HUES48 (cell line): Measurements from ENCODE around the gene PSMA3.

Experiments
- H3K27ac ChIP-seq: one replicate; pipeline ENCODE4 v1.7.0; 2013; ENCODE audit warnings: low read depth, low read length, inconsistent platforms
- H3K27me3 ChIP-seq: 2 replicates; pipeline ENCODE4 v1.6.1; 2013; ENCODE audit warnings: mild to moderate bottlenecking, low read length; ENCODE audit not compliant: control insufficient read depth, insufficient read depth
- H3K36me3 ChIP-seq: 2 replicates; pipeline ENCODE4 v1.6.1; 2013; ENCODE audit warnings: low read length; ENCODE audit not compliant: control insufficient read depth, insufficient read depth
- H3K4me1 ChIP-seq: 2 replicates; pipeline ENCODE4 v1.6.1; 2013; ENCODE audit warnings: mild to moderate bottlenecking, low read length; ENCODE audit not compliant: control insufficient read depth, insufficient read depth
- H3K4me3 ChIP-seq: 2 replicates; pipeline ENCODE4 v1.5.1; 2013; ENCODE audit warnings: mild to moderate bottlenecking, low read depth, low read length
- H3K9ac ChIP-seq: 2 replicates; pipeline ENCODE4 v1.6.1; 2013; ENCODE audit warnings: mild to moderate bottlenecking, low read depth, low read length, moderate library complexity
- H3K9me3 ChIP-seq: 2 replicates; pipeline ENCODE4 v1.6.1; 2013; ENCODE audit warnings: low read length; ENCODE audit not compliant: control insufficient read depth, insufficient read depth

Gene PSMA3

DNA sequence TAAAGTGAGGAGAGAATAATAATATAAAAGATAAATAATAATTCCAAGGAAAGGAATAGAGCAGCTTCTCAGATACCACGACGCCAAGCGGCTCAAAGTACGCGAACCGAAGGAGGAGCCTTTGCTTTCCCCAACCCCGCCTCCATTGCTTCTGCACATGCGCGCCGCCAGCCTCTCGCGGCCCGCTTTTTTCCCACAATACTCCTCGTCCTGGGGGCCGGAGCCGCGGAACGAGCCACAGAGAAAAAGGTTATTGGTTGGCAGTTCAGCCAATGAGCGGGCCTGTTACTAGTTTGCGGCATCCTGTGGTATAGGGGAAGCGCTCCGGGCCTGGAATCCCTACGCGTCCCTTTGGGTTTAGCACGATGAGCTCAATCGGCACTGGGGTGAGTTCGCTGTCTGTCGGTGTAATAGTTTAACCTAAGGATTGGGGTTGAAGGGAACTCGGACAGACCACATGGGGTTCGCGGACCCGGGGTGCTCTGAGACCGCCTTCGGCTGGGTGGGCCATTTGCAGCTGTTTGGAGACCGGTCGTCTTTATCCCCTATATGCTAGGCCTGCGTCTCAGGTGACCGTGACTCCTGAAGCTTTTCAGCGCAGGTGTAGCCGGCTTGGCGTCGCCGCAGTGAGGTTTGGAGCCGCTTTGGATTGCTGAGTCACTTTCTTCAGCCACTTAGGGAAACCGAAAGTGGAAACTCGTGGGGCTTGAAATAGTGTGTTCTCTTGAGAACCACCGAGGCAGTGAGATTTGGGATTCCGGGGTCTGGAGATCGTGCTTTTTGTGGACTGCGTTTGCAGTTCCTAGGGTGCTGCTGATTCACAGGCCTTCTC, at the start of gene PSMA3:
PSMA3 (plus strand) TSS at position 288 of the 832 bp plus-strand sequence; CDS start at position 366, 78 bp downstream.
- peaks cover 24% of the 10 kb centered on the region for H3K36me3 ChIP-seq
- H3K4me3 ChIP-seq, result peak within 1 kb of the TSS; percentile 82
- H3K9me3 ChIP-seq, result no peaks in the 10 kb centered on the region
- peak within 1 kb of the TSS; percentile 98 for H3K27ac ChIP-seq
- peak within 1 kb of the TSS; percentile 93 for H3K9ac ChIP-seq
- H3K4me1 ChIP-seq, result peaks cover 6% of the 10 kb centered on the region; the same call in 1 of the 2 replicates
- no peaks in the 10 kb centered on the region for H3K27me3 ChIP-seq

DNA sequence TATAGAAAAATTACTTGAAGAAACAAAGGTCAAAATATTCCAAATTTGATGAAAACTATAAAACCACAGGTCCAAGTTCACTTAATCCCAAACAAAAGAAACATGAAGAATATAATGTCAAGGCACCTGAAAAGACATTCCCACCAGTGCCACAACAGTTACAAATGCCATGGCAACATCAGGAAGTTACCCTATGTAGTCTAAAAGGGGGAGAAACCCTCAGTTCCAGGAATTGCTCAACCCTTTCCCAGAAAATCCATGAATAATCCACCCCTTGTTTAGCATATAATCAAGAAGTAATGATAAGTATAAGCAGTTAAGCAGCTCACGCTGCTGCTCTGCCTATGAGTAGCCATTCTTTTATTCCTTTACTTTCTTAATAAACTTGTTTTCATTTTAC, 48.4 kb upstream of the PSMA3 start:
- Histone ChIP-seq H3K4me3 (no peak overlapping the region), H3K4me1 (no peaks in the 10 kb centered on the region; the same call in 1 of the 2 replicates), H3K27ac (no peak overlapping the region), H3K9ac (no peak overlapping the region), H3K27me3 (no peaks in the 10 kb centered on the region), H3K36me3 (no peaks in the 10 kb centered on the region), H3K9me3 (no peaks in the 10 kb centered on the region)

DNA sequence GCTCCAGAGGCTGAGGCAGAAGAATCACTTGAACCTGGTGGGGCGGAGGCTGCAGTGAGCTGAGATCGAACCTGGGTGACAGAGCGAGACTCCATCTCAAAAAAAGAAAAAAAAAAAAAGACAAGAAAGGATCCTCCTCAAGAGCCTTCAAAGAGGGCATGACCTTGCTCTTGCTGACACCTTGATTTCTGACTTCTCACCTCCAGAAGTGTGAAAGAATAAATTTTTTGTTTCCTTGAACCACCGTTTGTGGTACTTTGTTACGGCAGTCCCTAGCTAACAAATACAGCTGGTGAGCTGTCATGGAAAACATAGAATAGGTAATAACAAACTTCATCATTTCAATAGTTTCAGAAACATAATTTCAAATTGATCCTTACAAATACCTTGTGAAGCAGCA, 46.6 kb upstream of the PSMA3 start:
- Histone ChIP-seq H3K9ac (no peak overlapping the region), H3K27ac (no peak overlapping the region), H3K4me1 (no peaks in the 10 kb centered on the region; the same call in 1 of the 2 replicates), H3K27me3 (no peaks in the 10 kb centered on the region), H3K4me3 (no peak overlapping the region), H3K9me3 (no peaks in the 10 kb centered on the region), H3K36me3 (no peaks in the 10 kb centered on the region; the same call in 1 of the 2 replicates)

DNA sequence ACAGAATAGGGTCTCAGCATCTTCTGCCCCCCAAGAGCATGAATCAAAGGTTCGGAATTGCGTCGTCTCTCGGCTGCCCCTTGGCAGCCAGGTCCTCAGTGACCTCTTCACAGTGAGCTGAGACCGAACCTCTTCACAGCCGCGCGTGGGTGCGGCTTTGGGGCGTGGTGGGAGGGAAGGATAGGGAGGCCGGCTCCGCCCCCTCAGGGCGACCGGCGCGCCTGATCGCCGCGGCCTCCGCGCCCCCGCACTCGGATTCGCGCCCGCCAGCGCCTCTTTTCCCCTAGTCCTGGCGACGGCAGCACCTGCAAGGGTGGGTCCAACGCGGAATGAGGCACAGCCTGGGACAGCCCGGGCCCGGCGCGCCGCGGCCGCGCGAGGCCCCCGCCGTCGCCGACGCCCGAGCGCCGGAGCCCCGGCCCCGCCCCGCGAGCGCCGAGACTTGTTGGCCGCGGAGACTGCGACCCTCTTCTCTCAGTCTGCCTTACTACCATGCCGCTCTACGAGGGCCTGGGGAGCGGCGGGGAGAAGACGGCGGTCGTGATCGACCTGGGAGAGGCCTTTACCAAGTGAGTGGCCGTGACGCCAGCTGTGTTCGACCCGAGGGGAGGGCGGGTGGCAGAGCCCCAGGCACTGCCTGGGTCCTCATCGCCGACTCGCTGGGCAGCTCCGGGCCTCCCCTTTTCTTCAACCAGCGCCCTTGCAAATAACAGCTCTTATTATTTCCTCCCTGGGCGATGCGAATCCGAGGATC, 44.7 kb upstream of the PSMA3 start, which contains the start of gene ACTR10:
ACTR10 (plus strand) TSS at position 424 of the 754 bp plus-strand sequence; CDS start at position 493, 69 bp downstream.
- Histone ChIP-seq H3K4me3 (peak within 1 kb of the TSS; percentile 96), H3K27me3 (no peaks in the 10 kb centered on the region), H3K9me3 (no peaks in the 10 kb centered on the region), H3K9ac (peak within 1 kb of the TSS; percentile 78), H3K4me1 (no peaks in the 10 kb centered on the region; the same call in 1 of the 2 replicates), H3K27ac (peak within 1 kb of the TSS; percentile 87), H3K36me3 (peaks cover 12% of the 10 kb centered on the region)

DNA sequence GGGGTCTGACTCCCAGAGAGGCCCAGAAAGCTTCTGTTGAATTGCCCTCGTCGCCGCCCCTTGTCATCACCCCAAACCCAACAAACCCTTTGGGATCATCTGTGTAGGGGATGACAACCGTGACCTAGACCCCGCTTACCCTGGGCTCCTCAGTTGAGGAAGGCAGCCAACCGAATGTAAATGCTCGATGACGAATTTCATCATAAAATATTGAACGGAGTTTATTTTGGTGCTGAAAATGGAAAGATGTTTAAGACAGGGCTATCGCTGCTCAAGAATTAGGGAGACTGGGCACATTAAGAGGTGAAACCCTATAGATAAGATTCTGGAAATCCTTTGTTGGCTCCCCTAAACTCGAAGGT, 44.2 kb upstream of the PSMA3 start:
- peaks cover 12% of the 10 kb centered on the region for H3K36me3 ChIP-seq
- H3K4me1 ChIP-seq, result no peaks in the 10 kb centered on the region; the same call in 1 of the 2 replicates
- no peaks in the 10 kb centered on the region for H3K9me3 ChIP-seq
- peak overlapping the region; percentile 96 for H3K4me3 ChIP-seq
- H3K27ac ChIP-seq, result peak overlapping the region; percentile 87
- peak overlapping the region; percentile 78 for H3K9ac ChIP-seq
- no peaks in the 10 kb centered on the region for H3K27me3 ChIP-seq

DNA sequence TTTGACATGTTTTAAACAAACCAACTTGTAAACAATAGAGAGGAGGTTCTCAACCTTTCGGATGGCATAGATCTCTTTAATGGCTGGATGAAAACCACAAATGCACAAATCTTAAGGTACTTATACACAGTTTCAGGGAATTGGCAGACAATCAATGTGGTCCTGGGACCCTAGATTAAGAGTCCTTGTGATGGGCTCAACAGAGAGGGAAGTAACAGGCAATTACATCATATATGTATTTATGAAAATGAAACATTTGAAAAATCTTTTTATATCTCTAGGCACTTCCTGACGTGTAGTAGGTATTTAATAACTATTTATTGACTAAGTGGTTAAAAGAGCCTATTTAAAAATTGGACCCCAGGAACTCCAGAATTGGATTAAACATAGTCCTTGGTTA, 43.8 kb upstream of the PSMA3 start:
- peak overlapping the region; percentile 96 for H3K4me3 ChIP-seq
- H3K4me1 ChIP-seq, result no peaks in the 10 kb centered on the region; the same call in 1 of the 2 replicates
- no peaks in the 10 kb centered on the region for H3K9me3 ChIP-seq
- peaks cover 12% of the 10 kb centered on the region for H3K36me3 ChIP-seq
- peak overlapping the region; percentile 78 for H3K9ac ChIP-seq
- H3K27ac ChIP-seq, result no peak overlapping the region
- no peaks in the 10 kb centered on the region for H3K27me3 ChIP-seq

DNA sequence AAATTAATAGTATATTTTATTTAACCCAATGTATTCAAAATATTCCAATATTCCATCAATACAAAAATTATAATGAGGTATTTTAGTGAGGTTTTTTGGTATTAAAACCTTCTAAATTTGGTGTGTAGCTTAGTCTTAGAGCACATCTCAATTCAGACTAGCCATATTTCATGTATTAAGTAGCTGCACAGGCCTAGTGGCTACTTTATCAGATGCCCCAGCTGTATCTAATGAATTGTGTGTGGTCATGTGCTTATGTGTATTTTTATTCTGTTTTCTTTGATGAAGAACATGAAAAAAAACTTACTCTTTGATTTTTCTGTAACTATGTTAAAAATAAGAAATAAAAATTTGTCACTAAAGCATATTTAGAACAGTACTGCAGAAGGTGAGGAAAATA, 31.5 kb upstream of the PSMA3 start:
- H3K9ac ChIP-seq, result no peak overlapping the region
- no peaks in the 10 kb centered on the region for H3K9me3 ChIP-seq
- no peak overlapping the region for H3K27ac ChIP-seq
- H3K27me3 ChIP-seq, result no peaks in the 10 kb centered on the region
- H3K4me3 ChIP-seq, result no peak overlapping the region
- no peaks in the 10 kb centered on the region for H3K4me1 ChIP-seq
- H3K36me3 ChIP-seq, result peaks cover 73% of the 10 kb centered on the region

DNA sequence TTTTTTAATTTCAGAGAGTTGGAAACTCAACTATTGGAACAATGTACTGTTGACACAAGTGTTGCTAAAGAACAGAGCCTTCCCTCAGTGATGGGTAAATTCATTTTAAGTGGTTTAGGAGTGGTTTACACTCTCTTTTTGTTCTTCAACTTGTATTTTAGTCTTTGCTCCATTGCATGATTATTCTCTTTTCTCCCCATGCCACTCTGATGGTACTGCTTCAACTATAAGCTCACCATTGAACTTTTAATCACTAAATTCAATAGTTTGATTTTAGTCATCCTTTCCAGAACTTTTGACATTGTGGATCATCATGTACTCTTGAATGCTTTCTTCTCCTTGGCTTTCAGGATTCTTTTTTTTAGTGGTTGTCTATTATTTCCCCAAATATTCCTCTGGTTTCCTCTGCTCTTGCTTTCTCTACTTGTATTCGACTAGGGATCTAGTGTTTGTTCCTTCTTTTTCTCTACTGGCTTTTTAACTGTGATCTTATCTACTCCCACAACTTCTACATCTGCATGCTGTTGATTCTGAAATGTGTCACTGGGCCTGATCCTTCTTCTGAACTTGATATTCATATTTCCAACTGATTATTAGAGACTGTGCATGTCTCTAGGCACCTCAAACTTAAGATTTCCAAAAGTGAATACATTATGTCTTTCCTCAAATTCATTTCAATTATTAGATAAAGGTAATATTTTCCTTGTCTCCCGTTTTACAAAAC, 29.3 kb upstream of the PSMA3 start:
- H3K4me1 ChIP-seq, result no peaks in the 10 kb centered on the region

DNA sequence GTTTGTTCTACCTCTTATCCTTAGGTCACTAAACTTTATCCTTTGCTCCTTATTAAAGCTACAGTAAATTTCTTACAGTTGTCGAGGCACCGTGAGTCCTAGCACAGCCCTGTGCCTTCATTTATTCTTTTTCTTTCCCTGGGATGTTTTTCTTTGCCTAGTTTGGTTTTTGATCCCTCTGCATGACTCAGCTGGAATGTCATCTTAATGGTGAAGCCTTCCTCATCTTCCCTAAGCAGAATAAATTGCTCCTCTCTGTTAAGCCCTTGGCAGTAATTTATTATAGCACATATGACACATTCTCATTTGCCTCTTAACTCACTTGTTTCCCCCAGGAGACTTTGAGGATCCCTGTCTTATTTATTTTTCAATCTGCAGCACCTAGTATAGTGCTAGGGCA, 28.1 kb upstream of the PSMA3 start:
- H3K27me3 ChIP-seq, result no peaks in the 10 kb centered on the region
- H3K9me3 ChIP-seq, result no peaks in the 10 kb centered on the region
- H3K4me1 ChIP-seq, result no peaks in the 10 kb centered on the region
- H3K9ac ChIP-seq, result no peak overlapping the region
- H3K4me3 ChIP-seq, result no peak overlapping the region
- no peak overlapping the region for H3K27ac ChIP-seq
- peaks cover 54% of the 10 kb centered on the region for H3K36me3 ChIP-seq

More for the DNA sequence above, 29.3 kb upstream of the PSMA3 start:
- H3K36me3 ChIP-seq, result peaks cover 59% of the 10 kb centered on the region
- no peaks in the 10 kb centered on the region for H3K27me3 ChIP-seq
- no peak overlapping the region for H3K9ac ChIP-seq
- no peak overlapping the region for H3K27ac ChIP-seq
- no peaks in the 10 kb centered on the region for H3K9me3 ChIP-seq
- no peak overlapping the region for H3K4me3 ChIP-seq

DNA sequence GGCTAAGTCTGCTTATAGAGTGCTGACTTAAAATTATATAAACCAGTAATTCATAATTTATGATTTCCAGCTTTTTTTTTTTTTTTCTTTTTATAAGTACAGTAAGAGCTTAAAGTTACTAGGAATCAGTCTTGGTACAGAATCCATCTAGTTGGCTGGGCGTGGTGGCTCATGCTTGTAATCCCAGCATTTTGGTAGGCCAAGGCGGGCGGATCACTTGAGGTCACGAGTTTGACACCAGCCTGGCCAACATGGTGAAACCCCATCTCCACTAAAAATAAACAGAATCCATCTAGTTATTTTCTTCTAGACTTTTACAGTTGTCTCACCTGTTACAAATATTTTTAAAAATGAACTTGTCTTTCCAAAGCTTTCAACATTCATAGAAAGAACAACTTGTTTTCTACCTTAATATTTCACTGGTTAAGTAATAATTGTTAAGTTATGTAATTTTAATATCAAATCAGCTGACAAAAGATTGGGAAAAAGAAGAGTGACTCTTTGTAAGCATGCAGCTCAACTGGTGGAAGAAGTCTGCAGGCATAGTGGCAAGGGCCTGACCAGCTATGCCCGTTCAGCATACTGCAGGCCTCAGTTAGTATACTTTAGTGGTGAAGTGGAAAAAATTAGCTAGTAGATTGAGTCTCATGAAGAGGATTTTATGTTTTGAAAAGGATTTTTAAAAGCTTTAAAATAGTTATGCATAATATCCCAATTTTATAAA, 17.4 kb upstream of the PSMA3 start:
- no peak overlapping the region for H3K27ac ChIP-seq
- H3K36me3 ChIP-seq, result peaks cover 4% of the 10 kb centered on the region; the same call in 1 of the 2 replicates
- H3K4me1 ChIP-seq, result no peaks in the 10 kb centered on the region

More for the DNA sequence above, 17.4 kb upstream of the PSMA3 start:
- H3K9ac ChIP-seq, result no peak overlapping the region
- no peaks in the 10 kb centered on the region for H3K27me3 ChIP-seq
- no peaks in the 10 kb centered on the region for H3K9me3 ChIP-seq
- H3K4me3 ChIP-seq, result no peak overlapping the region
